Left ventricle myocardium inferior (tissue), 1 donor: ENCODE results near the gene SLC15A4. TPM values are rescaled to one million over a fixed set of nuclear protein-coding genes. Genes with fewer than 3 reads are reported as not detected.

Experiments used
- DNase-seq: peaks from one replicate; pipeline ENCODE4 v3.0.0-alpha.2; 2020
- H3K27ac ChIP-seq: fragments of 200-600 bp; replicated peaks from 2 replicates; pipeline ENCODE4 v1.8.0; 2021
- H3K27me3 ChIP-seq: fragments of 200-600 bp; 2 replicates; pipeline ENCODE4 v1.8.0; 2021; ENCODE audit warnings: low read depth
- H3K36me3 ChIP-seq: fragments of 200-600 bp; 2 replicates; pipeline ENCODE4 v1.8.0; 2021
- H3K4me1 ChIP-seq: fragments of 200-600 bp; 2 replicates; pipeline ENCODE4 v1.8.0; 2021
- H3K4me3 ChIP-seq: fragments of 200-600 bp; 2 replicates; pipeline ENCODE4 v1.8.0; 2021; ENCODE audit warnings: mild to moderate bottlenecking, moderate library complexity
- H3K9me3 ChIP-seq: fragments of 200-600 bp; replicated peaks from 2 replicates; pipeline ENCODE4 v1.8.0; 2021
- CTCF ChIP-seq: fragments of 200-600 bp; IDR thresholded peaks from 2 replicates; pipeline ENCODE4 v1.8.0; 2021; ENCODE audit warnings: antibody characterized with exemption, mild to moderate bottlenecking, borderline replicate concordance
- intact Hi-C: fragments of 100-400 bp; cut with micrococcal nuclease; formaldehyde crosslinking; loops from one replicate; pipeline ENCODE4 v1.11.0; 2022
- total RNA-seq: library from RNA; stranded (reverse); fragmentation: NEBNext Ultra II Directional; extraction: Animal tissue kit (Norgen Biotek cat#: 25700); gene quantifications from one replicate; pipeline ENCODE4 v1.2.1, GENCODE V29; 2021
- donor health status: DM: no; HTN: yes; CAD: no; lungs with severe emphysema.

SLC15A4 gene
- total RNA-seq, 1 donor from 2014 or later: 15.4 TPM

GRCh38 chr12:128863957-128864356, 40.2 kb upstream of the SLC15A4 start:
- peaks cover 46% of the 10 kb centered on the region for H3K27me3 ChIP-seq
- DNase-seq: no peak
- H3K4me3 ChIP-seq: no peak overlapping the region
- no peak overlapping the region for H3K27ac ChIP-seq
- no peaks in the 10 kb centered on the region for H3K36me3 ChIP-seq
- peaks cover 14% of the 10 kb centered on the region for H3K4me1 ChIP-seq
- intact Hi-C loops: no loop called here
- H3K9me3 ChIP-seq: no peaks in the 10 kb centered on the region
- no peak for TF ChIP-seq CTCF

DNA sequence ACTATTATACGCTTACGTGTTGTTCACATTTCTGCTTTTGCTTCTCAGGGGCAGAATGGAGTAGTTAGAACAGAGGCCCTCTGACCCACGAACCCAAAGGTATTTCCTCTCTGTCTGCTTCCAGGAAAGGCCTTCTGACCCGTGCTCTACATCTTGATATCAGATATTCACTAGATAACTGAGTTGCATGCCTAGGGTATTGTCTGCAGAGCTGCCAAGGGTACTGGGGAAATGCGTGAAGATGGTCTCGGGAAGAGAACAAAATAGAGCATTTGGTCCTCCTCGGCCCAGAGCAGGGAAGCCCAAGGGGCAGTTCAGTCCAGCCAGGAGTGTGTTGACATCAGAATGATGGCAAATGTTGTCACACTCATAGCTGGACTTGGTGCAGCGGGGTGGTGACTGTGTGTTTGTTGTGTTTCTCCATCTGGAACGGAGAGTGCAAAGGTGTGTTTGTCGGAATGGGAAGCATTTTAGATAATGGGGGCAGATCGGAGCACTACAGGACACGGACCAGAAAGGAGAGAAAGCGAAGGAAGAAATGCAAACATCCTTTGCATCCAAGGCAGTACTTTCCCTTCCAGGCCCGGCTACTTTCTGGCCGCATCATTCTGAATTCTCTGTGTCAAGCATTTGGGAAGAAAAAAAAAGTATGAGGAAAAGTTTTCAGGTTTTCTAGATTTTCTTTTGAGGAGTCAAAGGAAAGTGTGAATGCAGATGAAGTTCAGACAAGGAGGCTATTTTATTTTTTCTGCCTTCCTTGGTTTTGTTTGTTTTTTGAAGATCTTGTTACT, 37.7 kb upstream of the SLC15A4 start:
- no peak for DNase-seq
- TF ChIP-seq CTCF: no peak
- Histone ChIP-seq H3K27me3 (peaks cover 42% of the 10 kb centered on the region), H3K4me3 (no peak overlapping the region), H3K36me3 (no peaks in the 10 kb centered on the region), H3K27ac (no peak overlapping the region), H3K4me1 (peaks cover 14% of the 10 kb centered on the region), H3K9me3 (no peaks in the 10 kb centered on the region)
- intact Hi-C loops: no loop called here

DNA sequence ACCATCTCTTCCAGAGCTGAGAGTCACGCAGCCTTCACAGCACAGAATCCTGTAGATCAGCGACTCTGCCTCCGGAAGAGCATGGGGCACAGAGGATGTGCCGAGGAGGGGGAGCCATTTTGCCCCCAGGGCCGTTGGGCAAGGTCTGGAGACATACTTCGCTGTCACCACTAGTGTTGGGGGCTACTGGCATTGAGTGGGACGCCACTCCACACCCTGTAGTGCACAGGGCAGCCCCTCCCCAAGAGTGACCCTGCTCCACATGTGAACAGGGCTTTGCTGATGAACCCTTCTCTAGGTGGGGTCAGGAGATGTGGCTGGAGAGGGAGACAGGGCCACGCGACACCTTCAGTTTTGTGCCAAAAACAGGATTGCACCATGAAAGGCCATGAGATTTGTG, 35.6 kb upstream of the SLC15A4 start:
- H3K9me3 ChIP-seq: no peaks in the 10 kb centered on the region
- peaks cover 4% of the 10 kb centered on the region for H3K4me1 ChIP-seq
- H3K27me3 ChIP-seq: peaks cover 61% of the 10 kb centered on the region
- DNase-seq: no peak
- intact Hi-C loops: no loop called here
- H3K36me3 ChIP-seq: no peaks in the 10 kb centered on the region
- no peak overlapping the region for H3K27ac ChIP-seq
- H3K4me3 ChIP-seq: no peak overlapping the region
- no peak for TF ChIP-seq CTCF

GRCh38 chr12:128857133-128857763, 33.5 kb upstream of the SLC15A4 start:
- H3K27ac ChIP-seq: no peak overlapping the region
- no peak overlapping the region for H3K4me3 ChIP-seq
- no peaks in the 10 kb centered on the region for H3K9me3 ChIP-seq
- intact Hi-C loops: no loop called here
- no peak for DNase-seq
- peaks cover 4% of the 10 kb centered on the region for H3K4me1 ChIP-seq
- H3K27me3 ChIP-seq: peaks cover 82% of the 10 kb centered on the region
- no peaks in the 10 kb centered on the region for H3K36me3 ChIP-seq
- no peak for TF ChIP-seq CTCF

GRCh38 chr12:128856791-128857078, 33.0 kb upstream of the SLC15A4 start:
- H3K9me3 ChIP-seq: no peaks in the 10 kb centered on the region
- no peak overlapping the region for H3K27ac ChIP-seq
- peaks cover 4% of the 10 kb centered on the region for H3K4me1 ChIP-seq
- H3K4me3 ChIP-seq: no peak overlapping the region
- no peak for TF ChIP-seq CTCF
- peaks cover 87% of the 10 kb centered on the region for H3K27me3 ChIP-seq
- intact Hi-C loops: no loop called here
- no peaks in the 10 kb centered on the region for H3K36me3 ChIP-seq
- no peak for DNase-seq
